Measurements from ENCODE around the gene BOK. TPM values are rescaled to one million over a fixed set of nuclear protein-coding genes. Genes with fewer than 3 reads are reported as not detected.
A peak's percentile ranks its signal among the peaks of the same experiment; 100 is the strongest.

BOK gene
- 10 to 100 TPM; 33.2 to 62.3 TPM for total RNA-seq

GRCh38 chr2:241558532-241559322 is at the start of gene BOK:
TSS of gene BOK (plus strand) at chr2:241558745. CDS start at chr2:241559484, 739 bp downstream.
- H3K4me1 ChIP-seq, result peaks cover 32% of the 10 kb centered on the region
- no peaks in the 10 kb centered on the region for H3K36me3 ChIP-seq (replicated peaks in 1 of 2; ENCODE audit: insufficient read depth in 1 of 2, low read depth in 2 of 2)
- H3K27ac ChIP-seq, result peak within 1 kb of the TSS in 3 of 4 donors; percentile 57 to 74 (median 64)
- H3K4me3 ChIP-seq, result peak within 1 kb of the TSS; percentile 57 to 70
- TF ChIP-seq POLR2A (IDR thresholded peaks at IDR 0.05) (peak in 1 of 3 donors; percentile 7), CTCF (IDR thresholded peaks at IDR 0.05) (peak in 1 of 7 experiments; percentile 9)
- intact Hi-C loops (cut with DNase I), result no loop called here
- H3K27me3 ChIP-seq, result no peaks in the 10 kb centered on the region
- DNase-seq, result peak; percentile 69 to 82 (median 78)
- 1 to 2% methylated on average over 5 to 68 of the region's 98 CpGs for WGBS, 2 donors
- ATAC-seq, result peak; percentile 60
- no peaks in the 10 kb centered on the region for H3K9me3 ChIP-seq

GRCh38 chr2:241509155-241509784 is 49.3 kb upstream of the BOK start:
- no peak for TF ChIP-seq POLR2A (IDR thresholded peaks at IDR 0.05)
- no peak for TF ChIP-seq CTCF (IDR thresholded peaks at IDR 0.05)
- DNase-seq (no peak), ATAC-seq (no peak)
- WGBS, 2 donors, result 34 to 46% methylated on average over 10 to 24 of the region's 24 CpGs
- no peaks in the 10 kb centered on the region for H3K36me3 ChIP-seq (replicated peaks in 1 of 2; ENCODE audit: insufficient read depth in 1 of 2, low read depth in 2 of 2)
- peaks cover 58% of the 10 kb centered on the region for H3K4me1 ChIP-seq
- intact Hi-C loops (cut with DNase I), result no loop called here
- no peaks in the 10 kb centered on the region for H3K9me3 ChIP-seq
- H3K27me3 ChIP-seq, result no peaks in the 10 kb centered on the region
- H3K27ac ChIP-seq, result peak overlapping the region; percentile 52 to 91 (median 85)
- peak overlapping the region; percentile 56 to 88 for H3K4me3 ChIP-seq

- Histone ChIP-seq H3K36me3 (replicated peaks in 1 of 2; ENCODE audit: insufficient read depth in 1 of 2, low read depth in 2 of 2) (no peaks in the 10 kb centered on the region), H3K4me3 (no peak overlapping the region), H3K27me3 (no peaks in the 10 kb centered on the region), H3K9me3 (no peaks in the 10 kb centered on the region), H3K4me1 (peaks cover 51% of the 10 kb centered on the region), H3K27ac (peak overlapping the region; percentile 39 to 79 (median 67))
- intact Hi-C loops (cut with DNase I), result no loop called here
- ATAC-seq (peak; percentile 11), DNase-seq (peak; percentile 64 to 86 (median 78))
- TF ChIP-seq CTCF (IDR thresholded peaks at IDR 0.05) (no peak), POLR2A (IDR thresholded peaks at IDR 0.05) (peak in 2 of 3 donors; percentile 22 to 28)
- WGBS, 2 donors, result 31 to 49% methylated on average over 5 to 6 of the region's 6 CpGs
Observed at GRCh38 chr2:241511091-241511741, 47.3 kb upstream of the BOK start.

- Histone ChIP-seq H3K9me3 (no peaks in the 10 kb centered on the region), H3K4me3 (no peak overlapping the region), H3K4me1 (peaks cover 29% of the 10 kb centered on the region), H3K27me3 (no peaks in the 10 kb centered on the region), H3K27ac (no peak overlapping the region), H3K36me3 (replicated peaks in 1 of 2; ENCODE audit: insufficient read depth in 1 of 2, low read depth in 2 of 2) (no peaks in the 10 kb centered on the region)
- intact Hi-C loops (cut with DNase I), result no loop called here
- 82 to 83% methylated on average over 5 of the region's 5 CpGs for WGBS, 2 donors
- no peak for DNase-seq
- TF ChIP-seq POLR2A (IDR thresholded peaks at IDR 0.05) (no peak), CTCF (IDR thresholded peaks at IDR 0.05) (no peak)
- ATAC-seq, result no peak
Observed at GRCh38 chr2:241514553-241514952, 44.0 kb upstream of the BOK start.

Data from body of pancreas (tissue), 4 donors.